Activated CD8-positive, alpha-beta T cell treated with anti-CD3 and anti-CD28 coated beads for 36 hours (primary cell): ENCODE measurements around the gene U2AF1L4. TPM values are rescaled to one million over a fixed set of nuclear protein-coding genes. Genes with fewer than 3 reads are reported as not detected.

Experiments
- ATAC-seq: fragments of 200-7000 bp; cut with Tn5 transposase; one replicate; pipeline ENCODE4 v1.10.0; 2021; ENCODE audit warnings: mild to moderate bottlenecking, moderate library complexity
- CTCF ChIA-PET: fragments of 350-600 bp; sonication (Branson Sonifier 250); formaldehyde crosslinking; loops from one replicate; lab custom pipeline; 2021; ENCODE audit warnings: antibody characterized with exemption; lab: Charles Lee
- POLR2A ChIA-PET: fragments of 350-600 bp; sonication (Branson Sonifier 250); formaldehyde crosslinking; loops from one replicate; lab custom pipeline; 2021; ENCODE audit warnings: antibody characterized with exemption; lab: Charles Lee
- DNase-seq: peaks from one replicate; pipeline ENCODE4 v3.0.0-alpha.2; 2020
- H3K27ac Mint-ChIP-seq: one replicate; pipeline ENCODE4 v1.8.0; 2021; ENCODE audit warnings: mild to moderate bottlenecking, mixed read lengths
- H3K27me3 Mint-ChIP-seq: one replicate; pipeline ENCODE4 v1.8.0; 2021; ENCODE audit warnings: mixed read lengths
- H3K36me3 Mint-ChIP-seq: one replicate; pipeline ENCODE4 v1.8.0; 2021; ENCODE audit warnings: low read depth, mixed read lengths
- H3K4me1 Mint-ChIP-seq: one replicate; pipeline ENCODE4 v1.8.0; 2021; ENCODE audit warnings: low read depth, mixed read lengths
- H3K4me3 Mint-ChIP-seq: one replicate; pipeline ENCODE4 v1.8.0; 2021; ENCODE audit warnings: mild to moderate bottlenecking, moderate library complexity, mixed read lengths
- H3K9me3 Mint-ChIP-seq: one replicate; pipeline ENCODE4 v1.8.0; 2021; ENCODE audit warnings: mixed read lengths
- intact Hi-C: fragments of 100-400 bp; cut with micrococcal nuclease; formaldehyde crosslinking; loops from one replicate; pipeline ENCODE4 v1.10.0; 2022
- total RNA-seq, 2 experiments: library from RNA; stranded (reverse); gene quantifications; one replicate each; pipeline ENCODE4 v1.2.3, GENCODE V29; 2021
- TF ChIP-seq, protein P1 (sequence below): fragments of 200-600 bp; IDR thresholded peaks from one replicate; pipeline ENCODE4 v1.8.0; 2022; ENCODE audit warnings: antibody characterized with exemption, mild to moderate bottlenecking

The U2AF1L4 gene
- total RNA-seq, 2 experiments from 2014 or later: 41.7 to 42.5 TPM

- Mint-ChIP-seq H3K4me1 (peaks cover 23% of the 10 kb centered on the region), H3K27ac (peak within 1 kb of the TSS; percentile 94), H3K36me3 (peaks cover 27% of the 10 kb centered on the region), H3K9me3 (no peaks in the 10 kb centered on the region), H3K4me3 (peak within 1 kb of the TSS; percentile 89), H3K27me3 (peaks cover 7% of the 10 kb centered on the region)
- intact Hi-C loops: no loop called here
- TF ChIP-seq, protein P1, sequence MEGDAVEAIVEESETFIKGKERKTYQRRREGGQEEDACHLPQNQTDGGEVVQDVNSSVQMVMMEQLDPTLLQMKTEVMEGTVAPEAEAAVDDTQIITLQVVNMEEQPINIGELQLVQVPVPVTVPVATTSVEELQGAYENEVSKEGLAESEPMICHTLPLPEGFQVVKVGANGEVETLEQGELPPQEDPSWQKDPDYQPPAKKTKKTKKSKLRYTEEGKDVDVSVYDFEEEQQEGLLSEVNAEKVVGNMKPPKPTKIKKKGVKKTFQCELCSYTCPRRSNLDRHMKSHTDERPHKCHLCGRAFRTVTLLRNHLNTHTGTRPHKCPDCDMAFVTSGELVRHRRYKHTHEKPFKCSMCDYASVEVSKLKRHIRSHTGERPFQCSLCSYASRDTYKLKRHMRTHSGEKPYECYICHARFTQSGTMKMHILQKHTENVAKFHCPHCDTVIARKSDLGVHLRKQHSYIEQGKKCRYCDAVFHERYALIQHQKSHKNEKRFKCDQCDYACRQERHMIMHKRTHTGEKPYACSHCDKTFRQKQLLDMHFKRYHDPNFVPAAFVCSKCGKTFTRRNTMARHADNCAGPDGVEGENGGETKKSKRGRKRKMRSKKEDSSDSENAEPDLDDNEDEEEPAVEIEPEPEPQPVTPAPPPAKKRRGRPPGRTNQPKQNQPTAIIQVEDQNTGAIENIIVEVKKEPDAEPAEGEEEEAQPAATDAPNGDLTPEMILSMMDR: no peak
- ATAC-seq: no peak
- peak; percentile 23 for DNase-seq
- ChIA-PET CTCF (interaction anchor here (0.8 to 1.3 kb wide), 4 partner anchors 9 to 62 kb away, joined by 3 to 4 read pairs (median 4); partner anchors contain the start of genes PSENEN and U2AF1L4), POLR2A (interaction anchor here (0.6 to 2.6 kb wide), 8 partner anchors 9 to 44 kb away, joined by 4 to 19 read pairs (median 4); partner anchors contain the start of genes IGFLR1, LIN37, PSENEN and U2AF1L4)
These were observed 11.4 kb upstream of the U2AF1L4 start, which contains the start of gene HSPB6 for GRCh38 chr19:35756377-35757230. Gene HSPB6 (minus strand): TSS chr19:35757029. CDS start chr19:35757008, 21 bp downstream.

GRCh38 chr19:35755550-35756376 lies 10.5 kb upstream of the U2AF1L4 start:
- H3K9me3 Mint-ChIP-seq: no peaks in the 10 kb centered on the region
- peaks cover 24% of the 10 kb centered on the region for H3K36me3 Mint-ChIP-seq
- ChIA-PET POLR2A (interaction anchor here (1.0 to 2.6 kb wide), 4 partner anchors 8 to 17 kb away, joined by 3 to 19 read pairs (median 6); partner anchors contain the start of genes IGFLR1, LIN37, PSENEN and U2AF1L4), CTCF (interaction anchor here (0.8 to 1.0 kb wide), 2 partner anchors 12 to 61 kb away, joined by 3 to 4 read pairs; no protein-coding TSS in a partner anchor)
- intact Hi-C loops: no loop called here
- TF ChIP-seq, protein P1: no peak
- H3K27me3 Mint-ChIP-seq: peaks cover 7% of the 10 kb centered on the region
- peak overlapping the region; percentile 89 for H3K4me3 Mint-ChIP-seq
- peaks cover 23% of the 10 kb centered on the region for H3K4me1 Mint-ChIP-seq
- H3K27ac Mint-ChIP-seq: no peak overlapping the region
- DNase-seq (peak; percentile 67), ATAC-seq (no peak)

- POLR2A ChIA-PET: interaction anchor here (1.1 to 2.6 kb wide), 3 partner anchors 10 to 17 kb away, joined by 3 to 19 read pairs (median 4); partner anchors contain the start of genes PSENEN and U2AF1L4
- H3K36me3 Mint-ChIP-seq: peaks cover 21% of the 10 kb centered on the region
- intact Hi-C loops: no loop called here
These were observed 9.9 kb upstream of the U2AF1L4 start for GRCh38 chr19:35755131-35755549.

GRCh38 chr19:35754370-35755130 lies 9.3 kb upstream of the U2AF1L4 start:
- no peaks in the 10 kb centered on the region for H3K9me3 Mint-ChIP-seq
- no peak overlapping the region for H3K27ac Mint-ChIP-seq
- intact Hi-C loops: no loop called here
- TF ChIP-seq, protein P1: no peak
- ChIA-PET CTCF (no interaction called here), POLR2A (interaction anchor here (1.1 to 1.4 kb wide), 3 partner anchors 9 to 18 kb away, joined by 3 to 4 read pairs (median 3); partner anchors contain the start of genes PSENEN and U2AF1L4)
- H3K4me3 Mint-ChIP-seq: no peak overlapping the region
- peaks cover 25% of the 10 kb centered on the region for H3K4me1 Mint-ChIP-seq
- peaks cover 7% of the 10 kb centered on the region for H3K27me3 Mint-ChIP-seq
- no peak for ATAC-seq
- H3K36me3 Mint-ChIP-seq: peaks cover 20% of the 10 kb centered on the region
- no peak for DNase-seq

More at GRCh38 chr19:35755131-35755549, 9.9 kb upstream of the U2AF1L4 start:
- peaks cover 7% of the 10 kb centered on the region for H3K27me3 Mint-ChIP-seq
- peak overlapping the region; percentile 1 for H3K4me3 Mint-ChIP-seq
- ATAC-seq: no peak
- peaks cover 25% of the 10 kb centered on the region for H3K4me1 Mint-ChIP-seq
- no peaks in the 10 kb centered on the region for H3K9me3 Mint-ChIP-seq
- TF ChIP-seq, protein P1: no peak
- H3K27ac Mint-ChIP-seq: no peak overlapping the region
- CTCF ChIA-PET: no interaction called here
- DNase-seq: no peak
